ENCODE results near the gene NFATC1.

The NFATC1 gene

GRCh38 chr18:79486356-79487182 lies 90.8 kb downstream of the NFATC1 start:
- DNase-seq = no peak

GRCh38 chr18:79487183-79487800 lies 91.6 kb downstream of the NFATC1 start:
- DNase-seq = no peak

GRCh38 chr18:79487801-79488201 lies 92.1 kb downstream of the NFATC1 start:
- no peak for DNase-seq

GRCh38 chr18:79488311-79489050 lies 92.8 kb downstream of the NFATC1 start:
- DNase-seq = no peak

GRCh38 chr18:79489051-79489898 lies 93.5 kb downstream of the NFATC1 start:
- no peak for DNase-seq

- DNase-seq = no peak
Measured at GRCh38 chr18:79489899-79490625, 94.3 kb downstream of the NFATC1 start.

GRCh38 chr18:79490626-79491041 lies 94.9 kb downstream of the NFATC1 start:
- no peak for DNase-seq

GRCh38 chr18:79491081-79491551 lies 95.4 kb downstream of the NFATC1 start:
- no peak for DNase-seq

- DNase-seq = no peak
Measured at GRCh38 chr18:79493211-79493800, 97.6 kb downstream of the NFATC1 start.

GRCh38 chr18:79493801-79494211 lies 98.1 kb downstream of the NFATC1 start:
- DNase-seq = no peak

GRCh38 chr18:79494936-79495335 lies 99.2 kb downstream of the NFATC1 start:
- no peak for DNase-seq

GRCh38 chr18:79495591-79496071 lies 99.9 kb downstream of the NFATC1 start:
- no peak for DNase-seq

GRCh38 chr18:79496237-79496977 lies 100.7 kb downstream of the NFATC1 start:
- DNase-seq = no peak

GRCh38 chr18:79496978-79497637 lies 101.4 kb downstream of the NFATC1 start:
- peak in 22 of 58 donors; percentile 8 to 76 (median 26) for DNase-seq

GRCh38 chr18:79497638-79498081 lies 101.9 kb downstream of the NFATC1 start:
- DNase-seq = no peak

- no peak for DNase-seq
Measured at GRCh38 chr18:79498662-79499061, 102.9 kb downstream of the NFATC1 start.

GRCh38 chr18:79501006-79501405 lies 105.3 kb downstream of the NFATC1 start:
- no peak for DNase-seq

GRCh38 chr18:79502782-79503181 lies 107.1 kb downstream of the NFATC1 start:
- DNase-seq = no peak

Measured in anterior cingulate cortex (tissue), 58 donors.